ENCODE data around the gene KCNN4. TPM values are rescaled to one million over a fixed set of nuclear protein-coding genes. Genes with fewer than 3 reads are reported as not detected.

KCNN4 gene
- total and polyA plus RNA-seq, 12 donors, result 0.34 to 1.6 (median 0.86) TPM

- DNase-seq (no peak), ATAC-seq (peak in 3 of 8 donors; percentile 30 to 43 (median 34))
- peaks cover 4 to 100% (median 58%) of the 10 kb centered on the region in 9 donors for H3K36me3 ChIP-seq
- peaks cover 0 to 19% (median 0%) of the 10 kb centered on the region in 9 donors for H3K4me1 ChIP-seq
- no peak for TF ChIP-seq CTCF (IDR thresholded peaks at IDR 0.05)
- no peaks in the 10 kb centered on the region for H3K27me3 ChIP-seq
- no peaks in the 10 kb centered on the region for H3K9me3 ChIP-seq
- WGBS, 2 donors, result 60 to 63% methylated on average over 5 of the region's 5 CpGs
- no peak overlapping the region for H3K4me3 ChIP-seq
- intact Hi-C loops (cut with DNase I), result no loop called here
- peak overlapping the region in 1 of 10 donors; percentile 35 for H3K27ac ChIP-seq
Measured at GRCh38 chr19:43738780-43739211, 42.0 kb downstream of the KCNN4 start.

- Histone ChIP-seq H3K4me1 (peaks cover 0 to 11% (median 0%) of the 10 kb centered on the region in 9 donors), H3K27me3 (no peaks in the 10 kb centered on the region), H3K4me3 (no peak overlapping the region), H3K27ac (no peak overlapping the region), H3K9me3 (no peaks in the 10 kb centered on the region), H3K36me3 (peaks cover 0 to 100% (median 64%) of the 10 kb centered on the region in 9 donors)
- DNase-seq, result no peak
- intact Hi-C loops (cut with DNase I), result no loop called here
- no peak for TF ChIP-seq CTCF (IDR thresholded peaks at IDR 0.05)
- ATAC-seq, result no peak
Measured at GRCh38 chr19:43735957-43736356, 44.8 kb downstream of the KCNN4 start.

- ATAC-seq (no peak), DNase-seq (no peak)
- H3K9me3 ChIP-seq, result no peaks in the 10 kb centered on the region
- H3K4me3 ChIP-seq, result no peak overlapping the region
- H3K36me3 ChIP-seq, result peaks cover 0 to 100% (median 65%) of the 10 kb centered on the region in 9 donors
- H3K4me1 ChIP-seq, result peaks cover 0 to 11% (median 0%) of the 10 kb centered on the region in 9 donors
- intact Hi-C loops (cut with DNase I), result no loop called here
- H3K27me3 ChIP-seq, result no peaks in the 10 kb centered on the region
- H3K27ac ChIP-seq, result no peak overlapping the region
- WGBS, 2 donors, result 96 to 99% methylated on average over 6 of the region's 6 CpGs
- TF ChIP-seq CTCF (IDR thresholded peaks at IDR 0.05), result no peak
Measured at GRCh38 chr19:43735013-43735412, 45.8 kb downstream of the KCNN4 start.

GRCh38 chr19:43731846-43732245 lies 48.9 kb downstream of the KCNN4 start:
- Histone ChIP-seq H3K27me3 (no peaks in the 10 kb centered on the region), H3K27ac (no peak overlapping the region), H3K36me3 (peaks cover 0 to 90% (median 52%) of the 10 kb centered on the region in 9 donors), H3K4me1 (peaks cover 0 to 12% (median 3%) of the 10 kb centered on the region in 9 donors), H3K9me3 (no peaks in the 10 kb centered on the region), H3K4me3 (no peak overlapping the region)
- no peak for TF ChIP-seq CTCF (IDR thresholded peaks at IDR 0.05)
- intact Hi-C loops (cut with DNase I), result no loop called here
- ATAC-seq (no peak), DNase-seq (no peak)
- WGBS, 2 donors, result 90 to 96% methylated on average over 1 of the region's 1 CpG
